ENCODE results near the gene SORL1. TPM values are rescaled to one million over a fixed set of nuclear protein-coding genes. Genes with fewer than 3 reads are reported as not detected.

Gene SORL1
- total RNA-seq, 1 donor from 2014 or later = 11.1 TPM

GRCh38 chr11:121512468-121513465 is 60.7 kb downstream of the SORL1 start:
- no peaks in the 10 kb centered on the region for H3K36me3 Mint-ChIP-seq (ENCODE audit: unreplicated experiment)
- H3K4me3 Mint-ChIP-seq (ENCODE audit: unreplicated experiment) = no peak overlapping the region
- no peaks in the 10 kb centered on the region for H3K27me3 Mint-ChIP-seq (ENCODE audit: unreplicated experiment)

GRCh38 chr11:121513807-121514206 is 61.7 kb downstream of the SORL1 start:
- Mint-ChIP-seq H3K4me3 (ENCODE audit: unreplicated experiment) (no peak overlapping the region), H3K4me1 (ENCODE audit: low read depth, unreplicated experiment) (peaks cover 3% of the 10 kb centered on the region), H3K27ac (ENCODE audit: unreplicated experiment) (no peak overlapping the region), H3K36me3 (ENCODE audit: unreplicated experiment) (no peaks in the 10 kb centered on the region), H3K27me3 (ENCODE audit: unreplicated experiment) (no peaks in the 10 kb centered on the region), H3K9me3 (ENCODE audit: unreplicated experiment) (no peaks in the 10 kb centered on the region)
- DNase-seq = no peak
- no peak for TF ChIP-seq CTCF (IDR thresholded peaks at IDR 0.05; ENCODE audit: partially characterized antibody, unreplicated experiment)

More at GRCh38 chr11:121512468-121513465, 60.7 kb downstream of the SORL1 start:
- no peak for DNase-seq
- Mint-ChIP-seq H3K9me3 (ENCODE audit: unreplicated experiment) (no peaks in the 10 kb centered on the region), H3K27ac (ENCODE audit: unreplicated experiment) (no peak overlapping the region), H3K4me1 (ENCODE audit: low read depth, unreplicated experiment) (peaks cover 3% of the 10 kb centered on the region)
- no peak for TF ChIP-seq CTCF (IDR thresholded peaks at IDR 0.05; ENCODE audit: partially characterized antibody, unreplicated experiment)

DNA sequence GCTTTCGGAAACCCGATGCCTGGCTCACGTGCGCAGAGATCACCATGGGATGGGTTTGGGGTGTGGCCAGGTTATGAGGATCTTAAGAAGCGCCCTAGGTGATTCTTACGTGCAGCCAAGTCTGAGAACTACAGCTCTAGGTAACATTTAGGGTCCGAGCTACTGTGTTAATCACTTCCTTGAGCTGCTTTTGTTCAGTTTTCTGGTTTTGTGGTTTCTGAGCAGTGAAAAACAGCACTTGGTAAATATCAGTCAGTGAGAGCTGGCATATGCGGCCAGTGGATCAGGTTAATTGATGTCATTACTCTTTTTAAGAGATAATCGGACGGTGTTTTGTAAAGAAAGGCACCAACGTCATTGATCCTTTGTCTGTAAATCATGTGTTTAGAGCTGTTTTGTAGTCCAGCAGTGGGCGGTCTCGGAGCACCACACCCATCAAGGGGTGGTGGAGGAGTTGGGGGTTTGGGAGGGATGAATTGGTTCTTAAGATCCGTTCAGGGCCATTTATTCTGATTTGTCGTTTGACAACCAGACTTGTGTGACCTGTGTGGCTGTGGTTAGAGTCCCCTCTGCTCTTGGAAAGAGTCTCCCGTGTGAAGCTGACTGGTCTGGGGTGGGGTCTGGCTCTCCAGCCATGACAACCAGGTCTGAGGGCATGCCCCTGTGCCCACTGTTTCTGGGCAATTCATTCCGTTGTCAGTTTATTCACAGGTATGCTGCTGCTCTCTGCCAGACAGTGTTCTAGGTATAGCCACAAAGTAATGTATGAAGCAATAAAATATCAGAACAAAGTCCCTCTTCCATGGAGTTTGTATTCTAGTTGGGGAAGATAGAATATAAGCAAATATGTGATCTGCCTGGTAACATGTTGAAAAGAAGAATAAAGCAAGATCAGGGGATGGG is 62.6 kb downstream of the SORL1 start:
- no peak overlapping the region for H3K4me3 Mint-ChIP-seq (ENCODE audit: unreplicated experiment)
- DNase-seq = no peak
- peaks cover 3% of the 10 kb centered on the region for H3K4me1 Mint-ChIP-seq (ENCODE audit: low read depth, unreplicated experiment)
- H3K27ac Mint-ChIP-seq (ENCODE audit: unreplicated experiment) = no peak overlapping the region
- H3K27me3 Mint-ChIP-seq (ENCODE audit: unreplicated experiment) = no peaks in the 10 kb centered on the region
- no peak for TF ChIP-seq CTCF (IDR thresholded peaks at IDR 0.05; ENCODE audit: partially characterized antibody, unreplicated experiment)
- no peaks in the 10 kb centered on the region for H3K9me3 Mint-ChIP-seq (ENCODE audit: unreplicated experiment)
- no peaks in the 10 kb centered on the region for H3K36me3 Mint-ChIP-seq (ENCODE audit: unreplicated experiment)

- no peak overlapping the region for H3K4me3 Mint-ChIP-seq (ENCODE audit: unreplicated experiment)
- no peak for DNase-seq
- no peak overlapping the region for H3K27ac Mint-ChIP-seq (ENCODE audit: unreplicated experiment)
- no peaks in the 10 kb centered on the region for H3K36me3 Mint-ChIP-seq (ENCODE audit: unreplicated experiment)
- no peaks in the 10 kb centered on the region for H3K9me3 Mint-ChIP-seq (ENCODE audit: unreplicated experiment)
- H3K27me3 Mint-ChIP-seq (ENCODE audit: unreplicated experiment) = no peaks in the 10 kb centered on the region
- no peak for TF ChIP-seq CTCF (IDR thresholded peaks at IDR 0.05; ENCODE audit: partially characterized antibody, unreplicated experiment)
- H3K4me1 Mint-ChIP-seq (ENCODE audit: low read depth, unreplicated experiment) = peaks cover 3% of the 10 kb centered on the region
Observed at GRCh38 chr11:121515335-121515671, 63.2 kb downstream of the SORL1 start.

Data from glutamatergic neuron (in vitro differentiated cells).